OCI-LY1 (cell line): ENCODE data around the gene FABP6.

Experiments used
- EZH2 ChIP-seq: fragments of 200-600 bp; sonication (generic), shearing (Covaris generic); IDR thresholded peaks from 2 replicates; pipeline ENCODE4 v1.8.0; 2017; ENCODE audit warnings: borderline replicate concordance, mixed run types, mild to moderate bottlenecking, antibody characterized with exemption, low read length, moderate library complexity, mixed read lengths
- TF ChIP-seq, protein P1 (sequence below): fragments of 200-600 bp; sonication (generic), shearing (Covaris generic); IDR thresholded peaks from 2 replicates; pipeline ENCODE4 v1.5.1; 2017; ENCODE audit warnings: mild to moderate bottlenecking, antibody characterized with exemption, low read length, moderate library complexity, mixed read lengths

DNA sequence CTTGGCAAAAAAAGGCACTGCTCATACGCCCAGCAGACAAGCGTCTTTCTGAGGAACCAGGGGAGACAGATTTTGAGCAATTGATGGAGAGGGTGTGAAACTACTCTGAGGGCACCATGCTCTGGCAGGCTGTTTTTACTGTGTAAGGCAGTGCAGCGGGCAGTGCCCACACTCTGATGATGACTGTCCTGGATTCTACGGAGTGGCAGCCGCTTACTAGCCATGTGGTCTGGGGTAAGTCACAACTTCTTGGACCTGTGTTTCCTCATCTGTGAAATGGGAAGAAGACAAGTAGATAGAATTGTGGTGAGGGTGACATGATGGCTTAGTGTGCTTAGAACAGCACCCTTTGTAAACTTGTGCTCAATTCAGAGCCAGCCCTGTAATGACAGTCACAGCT, 38.8 kb downstream of the FABP6 start:
- TF ChIP-seq, protein P1, sequence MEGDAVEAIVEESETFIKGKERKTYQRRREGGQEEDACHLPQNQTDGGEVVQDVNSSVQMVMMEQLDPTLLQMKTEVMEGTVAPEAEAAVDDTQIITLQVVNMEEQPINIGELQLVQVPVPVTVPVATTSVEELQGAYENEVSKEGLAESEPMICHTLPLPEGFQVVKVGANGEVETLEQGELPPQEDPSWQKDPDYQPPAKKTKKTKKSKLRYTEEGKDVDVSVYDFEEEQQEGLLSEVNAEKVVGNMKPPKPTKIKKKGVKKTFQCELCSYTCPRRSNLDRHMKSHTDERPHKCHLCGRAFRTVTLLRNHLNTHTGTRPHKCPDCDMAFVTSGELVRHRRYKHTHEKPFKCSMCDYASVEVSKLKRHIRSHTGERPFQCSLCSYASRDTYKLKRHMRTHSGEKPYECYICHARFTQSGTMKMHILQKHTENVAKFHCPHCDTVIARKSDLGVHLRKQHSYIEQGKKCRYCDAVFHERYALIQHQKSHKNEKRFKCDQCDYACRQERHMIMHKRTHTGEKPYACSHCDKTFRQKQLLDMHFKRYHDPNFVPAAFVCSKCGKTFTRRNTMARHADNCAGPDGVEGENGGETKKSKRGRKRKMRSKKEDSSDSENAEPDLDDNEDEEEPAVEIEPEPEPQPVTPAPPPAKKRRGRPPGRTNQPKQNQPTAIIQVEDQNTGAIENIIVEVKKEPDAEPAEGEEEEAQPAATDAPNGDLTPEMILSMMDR: no peak
- TF ChIP-seq EZH2: no peak
